Activated CD8-positive, alpha-beta memory T cell treated with anti-CD3 and anti-CD28 coated beads for 36 hours (primary cell): ENCODE measurements around the gene CAV2. TPM values are rescaled to one million over a fixed set of nuclear protein-coding genes. Genes with fewer than 3 reads are reported as not detected.

Experiments
- CTCF ChIA-PET: fragments of 350-600 bp; sonication (Branson Sonifier 250); formaldehyde crosslinking; loops from one replicate; lab custom pipeline; 2021; ENCODE audit warnings: antibody characterized with exemption; lab: Charles Lee
- POLR2A ChIA-PET: fragments of 350-600 bp; sonication (Branson Sonifier 250); formaldehyde crosslinking; loops from one replicate; lab custom pipeline; 2021; ENCODE audit warnings: antibody characterized with exemption; lab: Charles Lee
- total RNA-seq, 2 experiments: library from RNA; stranded (reverse); gene quantifications; one replicate each; pipeline ENCODE4 v1.2.3, GENCODE V29; 2021

Gene CAV2
- total RNA-seq, 2 experiments from 2014 or later = 0.27 TPM; not detected in 1

GRCh38 chr7:116539879-116540278 lies 40.3 kb downstream of the CAV2 start:
- ChIA-PET POLR2A (no interaction called here), CTCF (no interaction called here)

GRCh38 chr7:116540743-116541142 lies 41.2 kb downstream of the CAV2 start:
- CTCF ChIA-PET = interaction anchor here (1.5 kb wide), 1 partner anchor 15 kb away, joined by 5 read pairs; no protein-coding TSS in a partner anchor
- POLR2A ChIA-PET = no interaction called here

GRCh38 chr7:116541951-116542350 lies 42.4 kb downstream of the CAV2 start:
- CTCF ChIA-PET = interaction anchor here (1.5 kb wide), 1 partner anchor 16 kb away, joined by 5 read pairs; no protein-coding TSS in a partner anchor
- POLR2A ChIA-PET = no interaction called here

- POLR2A ChIA-PET = no interaction called here
- CTCF ChIA-PET = no interaction called here
These were observed 43.1 kb downstream of the CAV2 start for GRCh38 chr7:116542618-116543017.

- ChIA-PET POLR2A (no interaction called here), CTCF (no interaction called here)
These were observed 44.1 kb downstream of the CAV2 start for GRCh38 chr7:116543664-116544063.

- ChIA-PET CTCF (no interaction called here), POLR2A (no interaction called here)
These were observed 44.9 kb downstream of the CAV2 start for GRCh38 chr7:116544487-116544886.

- POLR2A ChIA-PET = no interaction called here
- CTCF ChIA-PET = no interaction called here
These were observed 46.0 kb downstream of the CAV2 start for GRCh38 chr7:116545411-116545993.

GRCh38 chr7:116546054-116546453 lies 46.5 kb downstream of the CAV2 start:
- ChIA-PET POLR2A (no interaction called here), CTCF (no interaction called here)

- CTCF ChIA-PET = interaction anchor here (0.6 kb wide), 1 partner anchor 12 kb away, joined by 3 read pairs; no protein-coding TSS in a partner anchor
- POLR2A ChIA-PET = no interaction called here
These were observed 47.4 kb downstream of the CAV2 start for GRCh38 chr7:116546916-116547315.

GRCh38 chr7:116547347-116547746 lies 47.8 kb downstream of the CAV2 start:
- ChIA-PET POLR2A (no interaction called here), CTCF (interaction anchor here (0.6 kb wide), 1 partner anchor 11 kb away, joined by 3 read pairs; no protein-coding TSS in a partner anchor)

- CTCF ChIA-PET = interaction anchor here (1.1 kb wide), 1 partner anchor 22 kb away, joined by 3 read pairs; no protein-coding TSS in a partner anchor
- POLR2A ChIA-PET = no interaction called here
These were observed 49.0 kb downstream of the CAV2 start for GRCh38 chr7:116548506-116548905.

GRCh38 chr7:116549370-116549769 lies 49.8 kb downstream of the CAV2 start:
- ChIA-PET POLR2A (no interaction called here), CTCF (no interaction called here)

- POLR2A ChIA-PET = no interaction called here
- CTCF ChIA-PET = no interaction called here
These were observed 52.2 kb downstream of the CAV2 start for GRCh38 chr7:116551692-116552091.

GRCh38 chr7:116552602-116553001 lies 53.1 kb downstream of the CAV2 start:
- POLR2A ChIA-PET = no interaction called here
- CTCF ChIA-PET = no interaction called here

GRCh38 chr7:116553168-116553964 lies 53.8 kb downstream of the CAV2 start:
- ChIA-PET POLR2A (no interaction called here), CTCF (no interaction called here)

GRCh38 chr7:116554436-116554835 lies 54.9 kb downstream of the CAV2 start:
- ChIA-PET POLR2A (no interaction called here), CTCF (no interaction called here)

- POLR2A ChIA-PET = no interaction called here
- CTCF ChIA-PET = no interaction called here
These were observed 55.4 kb downstream of the CAV2 start for GRCh38 chr7:116554911-116555310.

- ChIA-PET POLR2A (no interaction called here), CTCF (no interaction called here)
These were observed 57.6 kb downstream of the CAV2 start for GRCh38 chr7:116557066-116557585.

GRCh38 chr7:116557901-116558300 lies 58.4 kb downstream of the CAV2 start:
- ChIA-PET CTCF (no interaction called here), POLR2A (no interaction called here)
